ENCODE measurements around the gene TREX2. TPM values are rescaled to one million over a fixed set of nuclear protein-coding genes. Genes with fewer than 3 reads are reported as not detected.

Gene TREX2
- total and polyA plus RNA-seq, 2 of the 4 experiments (the other 2 are of a cell fraction), result 0.36 to 0.84 TPM

DNA sequence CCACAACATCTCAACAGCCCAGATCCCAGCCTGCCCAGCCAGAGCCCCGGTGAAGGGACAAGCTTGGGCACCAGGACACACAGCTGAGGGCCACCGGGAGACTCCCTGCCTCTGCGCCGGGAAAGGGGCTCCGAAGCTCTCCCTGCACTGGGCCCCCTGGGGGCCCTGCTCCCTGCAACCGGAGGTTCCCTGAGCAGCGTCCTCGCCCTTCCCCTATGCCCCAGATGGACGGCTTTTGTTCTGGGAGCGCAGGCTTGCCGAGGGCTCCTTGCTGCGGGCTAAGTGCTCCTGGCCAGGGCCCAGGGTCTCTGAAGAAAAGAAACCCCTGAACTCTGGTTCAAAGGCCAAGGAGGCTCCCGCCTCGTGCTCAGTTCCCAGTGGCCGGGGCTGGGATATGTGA lies 35.5 kb downstream of the TREX2 start:
- dilution Hi-C loops (cut with HindIII; ENCODE audit: low sequenced_read_pairs, unreplicated experiment), result no loop called here
- Histone ChIP-seq H3K4ac (ENCODE audit: low read depth, low read length) (no peak overlapping the region), H3K4me2 (ENCODE audit: low read depth, low read length) (no peak overlapping the region), H3K56ac (ENCODE audit: extremely low read depth, insufficient read depth, low read length) (no peak overlapping the region), H3K27me3 (ENCODE audit: control insufficient read depth, insufficient read depth, low read length) (peaks cover 8% of the 10 kb centered on the region), H3K23ac (ENCODE audit: low read depth, low read length) (no peak overlapping the region), H3K18ac (ENCODE audit: low read depth, low read length) (no peak overlapping the region), H2BK5ac (ENCODE audit: low read depth, low read length, poor library complexity, severe bottlenecking) (no peak overlapping the region), H3K14ac (replicated peaks; ENCODE audit: low read depth, low read length) (no peak overlapping the region), H3K9me1 (ENCODE audit: insufficient read depth, low read length) (no peaks in the 10 kb centered on the region), H3K4me3 (ENCODE audit: insufficient read depth, low read depth, low read length) (no peak overlapping the region), H3K27ac (ENCODE audit: insufficient read depth, low read length) (no peak overlapping the region), H3K4me1 (ENCODE audit: control insufficient read depth, insufficient read depth, low read length) (no peaks in the 10 kb centered on the region), H3K79me1 (ENCODE audit: low read depth in 1 of 2, low read length in 2 of 2) (no peaks in the 10 kb centered on the region), H3K9me3 (ENCODE audit: control insufficient read depth, insufficient read depth, low read length) (no peaks in the 10 kb centered on the region; the same call in 1 of the 2 replicates), H3K9ac (ENCODE audit: low read depth, low read length) (no peak overlapping the region), H4K91ac (ENCODE audit: insufficient read depth, low read depth, low read length) (no peak overlapping the region), H2AK5ac (ENCODE audit: low read depth, low read length) (no peak overlapping the region), H4K8ac (ENCODE audit: low read depth in 2 of 2, low read length in 2 of 2) (no peak overlapping the region), H2AFZ (replicated peaks; ENCODE audit: low read length, poor library complexity) (no peak overlapping the region), H4K20me1 (ENCODE audit: insufficient read depth, low read length) (no peaks in the 10 kb centered on the region), H3K36me3 (ENCODE audit: control insufficient read depth, insufficient read depth, low read length) (no peaks in the 10 kb centered on the region), H2AK9ac (replicated peaks; ENCODE audit: low read depth, low read length, poor library complexity) (no peak overlapping the region), H4K5ac (ENCODE audit: low read depth, low read length) (no peak overlapping the region), H2BK15ac (ENCODE audit: low read depth, low read length) (no peak overlapping the region), H2BK120ac (ENCODE audit: low read depth, low read length) (no peak overlapping the region), H2BK20ac (ENCODE audit: low read depth, low read length) (no peak overlapping the region)
- CTCF ChIA-PET, result no interaction called here
- ATAC-seq (ENCODE audit: low read depth) (no peak), DNase-seq (no peak)
- intact Hi-C loops (cut with micrococcal nuclease), result no loop called here
- in situ Hi-C loops (cut with MboI; ENCODE audit: low sequenced_read_pairs), result loop anchor here (25.0 kb wide), 1 partner anchor 223 kb away; the partner anchor contains the start of gene MAGEA1
- POLR2A ChIA-PET (ENCODE audit: unreplicated experiment), result no interaction called here
- no TSS peak for BruUV-seq (replicated peaks)
- TF ChIP-seq MAZ (IDR thresholded peaks at IDR 0.05; ENCODE audit: borderline replicate concordance, low read depth, low read length), result no peak
- TF ChIP-seq FOS (IDR thresholded peaks at IDR 0.05; ENCODE audit: low read depth, low read length), result no peak
- no peak for TF ChIP-seq CTCF (conservative IDR thresholded peaks at IDR 0.05; ENCODE audit: low read depth, low read length)
- TF ChIP-seq BHLHE40 (IDR thresholded peaks at IDR 0.05; ENCODE audit: low read depth, low read length), result no peak
- no peak for TF ChIP-seq RCOR1 (IDR thresholded peaks at IDR 0.05; ENCODE audit: insufficient replicate concordance, low read length)
- WGBS, 2 experiments (ENCODE audit: extremely low coverage in 2 of 2, insufficient read length in 1 of 2), result 58% methylated on average over 7 of the region's 15 CpGs; no CpG with 5 or more reads in 1 of the 2 experiments

Data from IMR-90 (cell line).